RWPE2 (cell line): ENCODE data around the gene SKI.

Experiments
- ATAC-seq: fragments of 200-7000 bp; cut with Tn5 transposase; 3 replicates; pipeline ENCODE4 v1.9.1; 2021; ENCODE audit warnings: low read depth
- DNase-seq: peaks from one replicate; pipeline ENCODE4 v3.0.0-alpha.2; 2020; ENCODE audit warnings: low spot score
- H3K27ac ChIP-seq: fragments of 450-650 bp; 2 replicates; pipeline ENCODE4 v1.5.1; 2017; ENCODE audit warnings: mild to moderate bottlenecking; ENCODE audit not compliant: poor library complexity, severe bottlenecking
- H3K27me3 ChIP-seq: fragments of 250-450 bp; sonication (Bioruptor Pico); 2 replicates; pipeline ENCODE4 v1.5.1; 2021; ENCODE audit warnings: mild to moderate bottlenecking, moderate library complexity; ENCODE audit not compliant: insufficient read depth, poor library complexity, severe bottlenecking
- H3K36me3 ChIP-seq: fragments of 250-450 bp; sonication (Bioruptor Pico); 2 replicates; pipeline ENCODE4 v1.5.1; 2020; ENCODE audit warnings: low read depth, mild to moderate bottlenecking, moderate library complexity
- H3K4me1 ChIP-seq: fragments of 250-450 bp; sonication (Bioruptor Pico); 2 replicates; pipeline ENCODE4 v1.5.1; 2021; ENCODE audit warnings: mild to moderate bottlenecking, moderate library complexity; ENCODE audit not compliant: insufficient read depth, poor library complexity, severe bottlenecking
- H3K4me3 ChIP-seq: fragments of 250-450 bp; sonication (Bioruptor Pico); 2 replicates; pipeline ENCODE4 v1.5.1; 2021; ENCODE audit warnings: mild to moderate bottlenecking, moderate library complexity; ENCODE audit not compliant: severe bottlenecking
- H3K9me3 ChIP-seq: fragments of 250-450 bp; sonication (Bioruptor Pico); 2 replicates; pipeline ENCODE4 v1.5.1; 2021; ENCODE audit warnings: mild to moderate bottlenecking, moderate library complexity; ENCODE audit not compliant: severe bottlenecking
- TF ChIP-seq, protein P1 (sequence below): fragments of 450-650 bp; IDR thresholded peaks from one replicate; pipeline ENCODE4 v1.5.1; 2017; ENCODE audit warnings: mild to moderate bottlenecking, moderate library complexity; ENCODE audit not compliant: poor library complexity, severe bottlenecking

The SKI gene

DNA sequence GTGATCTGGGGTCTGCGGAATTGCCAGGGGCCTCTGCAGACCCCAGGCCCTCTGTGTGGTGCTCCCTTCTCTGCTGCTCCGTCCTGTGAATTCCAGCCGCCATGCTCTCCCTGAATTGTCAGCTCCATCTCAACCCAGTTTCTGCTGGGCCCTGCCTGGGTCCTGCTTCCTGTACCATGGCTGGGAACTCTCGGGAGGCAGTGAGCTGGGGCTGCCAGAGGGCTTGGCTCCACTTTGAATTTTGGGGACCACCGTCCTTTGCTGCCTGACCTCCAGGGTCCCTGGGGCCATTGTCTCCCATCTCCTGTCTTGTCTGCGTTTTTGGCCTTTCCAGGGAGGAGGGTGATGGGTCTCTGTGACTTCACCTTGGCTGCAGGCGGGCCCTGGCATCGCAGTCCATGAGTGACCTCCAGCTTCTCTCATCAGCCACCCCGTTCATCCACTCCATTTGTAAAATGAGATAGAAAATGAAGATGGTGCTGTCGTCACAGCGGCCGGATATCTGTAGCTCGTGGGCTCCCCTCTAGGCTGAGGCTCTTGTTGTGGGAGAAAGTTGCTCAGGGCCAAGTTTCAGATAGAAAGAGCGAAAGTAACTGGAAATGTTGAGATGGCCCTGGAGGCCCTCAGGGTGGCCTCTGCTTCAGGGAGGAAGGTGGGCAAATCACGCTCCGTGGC, 38.3 kb downstream of the SKI start:
- Histone ChIP-seq H3K4me3 (no peak overlapping the region), H3K27ac (no peak overlapping the region), H3K27me3 (no peaks in the 10 kb centered on the region), H3K9me3 (peaks cover 2% of the 10 kb centered on the region), H3K4me1 (no peaks in the 10 kb centered on the region), H3K36me3 (no peaks in the 10 kb centered on the region)
- TF ChIP-seq, protein P1, sequence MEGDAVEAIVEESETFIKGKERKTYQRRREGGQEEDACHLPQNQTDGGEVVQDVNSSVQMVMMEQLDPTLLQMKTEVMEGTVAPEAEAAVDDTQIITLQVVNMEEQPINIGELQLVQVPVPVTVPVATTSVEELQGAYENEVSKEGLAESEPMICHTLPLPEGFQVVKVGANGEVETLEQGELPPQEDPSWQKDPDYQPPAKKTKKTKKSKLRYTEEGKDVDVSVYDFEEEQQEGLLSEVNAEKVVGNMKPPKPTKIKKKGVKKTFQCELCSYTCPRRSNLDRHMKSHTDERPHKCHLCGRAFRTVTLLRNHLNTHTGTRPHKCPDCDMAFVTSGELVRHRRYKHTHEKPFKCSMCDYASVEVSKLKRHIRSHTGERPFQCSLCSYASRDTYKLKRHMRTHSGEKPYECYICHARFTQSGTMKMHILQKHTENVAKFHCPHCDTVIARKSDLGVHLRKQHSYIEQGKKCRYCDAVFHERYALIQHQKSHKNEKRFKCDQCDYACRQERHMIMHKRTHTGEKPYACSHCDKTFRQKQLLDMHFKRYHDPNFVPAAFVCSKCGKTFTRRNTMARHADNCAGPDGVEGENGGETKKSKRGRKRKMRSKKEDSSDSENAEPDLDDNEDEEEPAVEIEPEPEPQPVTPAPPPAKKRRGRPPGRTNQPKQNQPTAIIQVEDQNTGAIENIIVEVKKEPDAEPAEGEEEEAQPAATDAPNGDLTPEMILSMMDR, result no peak
- ATAC-seq, result no peak
- no peak for DNase-seq

DNA sequence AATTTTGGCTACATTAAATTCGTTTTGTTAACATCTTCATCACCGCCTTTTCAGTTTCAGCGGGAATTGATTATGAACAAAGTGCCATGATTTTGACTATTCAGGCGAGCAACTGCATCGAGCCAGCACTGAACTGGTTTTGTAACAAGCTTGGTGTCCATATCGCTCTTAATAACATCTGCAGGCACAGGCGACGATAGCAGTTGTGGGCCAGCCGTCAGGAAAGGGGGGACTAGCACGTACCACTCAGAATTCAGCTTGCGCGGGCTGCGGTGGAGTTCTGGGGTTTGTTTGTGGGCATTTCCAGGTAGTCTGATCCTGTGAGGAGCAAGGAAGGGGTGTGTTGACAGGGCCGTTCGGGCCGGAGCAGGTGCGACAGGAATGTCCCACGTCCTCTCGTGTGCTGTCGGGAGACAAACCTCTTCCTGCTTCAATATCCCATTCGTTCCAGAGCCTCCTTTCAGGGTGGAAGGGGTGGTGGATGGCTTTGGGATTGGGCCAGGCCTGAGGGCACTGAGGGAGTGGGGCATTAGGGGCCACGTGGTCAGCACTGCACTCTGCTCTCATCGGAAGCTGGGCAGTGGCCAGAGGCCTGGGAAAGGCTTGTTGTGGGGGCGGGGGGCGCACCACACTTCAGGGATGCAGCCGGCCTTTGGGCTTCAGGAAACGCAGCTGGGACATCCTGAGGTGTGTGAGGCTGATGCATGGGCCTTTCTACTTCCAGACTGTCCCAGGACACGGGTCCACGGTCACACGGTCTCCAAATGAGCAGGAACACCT, 39.1 kb downstream of the SKI start:
- Histone ChIP-seq H3K9me3 (peaks cover 2% of the 10 kb centered on the region), H3K27ac (no peak overlapping the region), H3K4me3 (no peak overlapping the region), H3K27me3 (no peaks in the 10 kb centered on the region), H3K36me3 (no peaks in the 10 kb centered on the region), H3K4me1 (no peaks in the 10 kb centered on the region)
- no peak for DNase-seq
- TF ChIP-seq, protein P1, result no peak
- no peak for ATAC-seq

DNA sequence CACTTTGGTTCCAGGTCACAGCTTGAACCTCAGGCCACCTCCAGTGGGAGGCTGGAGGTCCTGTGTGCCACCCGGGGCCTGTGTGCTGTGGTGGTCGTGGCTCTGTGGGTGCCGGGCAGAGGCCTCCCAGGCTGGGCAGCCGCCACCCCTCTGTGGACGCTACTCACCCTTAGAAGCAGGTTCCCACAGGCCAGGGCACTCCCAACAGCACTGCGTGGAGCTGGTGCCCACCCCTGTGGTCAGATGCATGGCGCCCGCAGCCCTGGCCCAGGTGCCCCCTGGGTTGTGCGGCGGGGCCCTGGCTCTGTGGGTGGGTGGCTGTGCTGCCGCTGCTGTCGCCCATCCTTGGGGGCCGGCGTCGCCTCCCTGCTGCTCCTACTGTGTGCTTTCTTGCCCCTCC, 39.7 kb downstream of the SKI start:
- DNase-seq (no peak), ATAC-seq (no peak)
- no peak overlapping the region for H3K4me3 ChIP-seq
- no peaks in the 10 kb centered on the region for H3K36me3 ChIP-seq
- H3K4me1 ChIP-seq, result no peaks in the 10 kb centered on the region
- H3K27me3 ChIP-seq, result no peaks in the 10 kb centered on the region
- TF ChIP-seq, protein P1, result no peak
- H3K9me3 ChIP-seq, result peaks cover 2% of the 10 kb centered on the region
- H3K27ac ChIP-seq, result no peak overlapping the region

DNA sequence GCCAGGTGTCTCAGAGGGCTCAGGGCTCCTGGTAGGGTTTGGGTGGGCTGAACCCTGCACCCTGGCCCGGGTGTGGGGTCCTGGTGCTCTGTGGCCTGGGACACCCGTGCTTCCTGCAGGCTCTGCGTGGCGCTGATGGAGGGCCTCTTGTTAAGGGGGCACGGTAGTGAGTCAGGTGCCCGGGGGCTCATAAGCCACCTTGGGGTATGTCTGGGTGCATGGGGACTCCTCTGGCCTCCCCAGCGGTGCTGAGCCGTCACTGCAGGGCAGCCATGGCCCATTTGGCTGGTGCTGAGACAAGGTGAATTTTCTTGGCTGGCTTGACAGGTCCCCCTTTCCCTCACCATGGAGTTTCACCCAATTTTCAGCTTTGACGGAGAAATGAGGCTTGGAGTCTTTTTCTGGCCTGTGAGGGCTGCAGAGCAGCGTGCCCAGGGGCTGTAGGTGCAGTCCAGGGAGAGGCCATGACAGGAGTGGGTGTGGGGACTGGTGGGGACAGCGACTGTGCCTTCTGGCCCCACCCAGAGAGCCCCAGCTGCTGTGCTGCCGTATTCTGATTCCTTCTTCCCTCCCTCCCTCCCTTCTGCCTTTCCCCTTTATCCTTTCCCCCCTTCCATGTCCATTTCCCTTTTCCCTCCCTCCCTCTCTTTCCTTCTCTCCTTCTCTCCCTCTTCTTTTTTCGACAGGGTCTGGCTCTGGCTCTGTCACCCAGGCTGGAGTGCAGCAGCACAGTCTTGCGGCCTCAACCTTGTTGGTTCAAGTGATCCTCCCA, 40.4 kb downstream of the SKI start:
- DNase-seq, result no peak
- Histone ChIP-seq H3K4me1 (no peaks in the 10 kb centered on the region), H3K36me3 (no peaks in the 10 kb centered on the region), H3K27ac (no peak overlapping the region), H3K4me3 (no peak overlapping the region), H3K27me3 (no peaks in the 10 kb centered on the region), H3K9me3 (peaks cover 2% of the 10 kb centered on the region)
- no peak for ATAC-seq
- TF ChIP-seq, protein P1, result no peak
